HL-60 (cell line): ENCODE results near the gene MEPCE.

Source experiments
- DNase-seq, 2 experiments: peaks; one replicate each; pipeline ENCODE4 v3.0.0-alpha.2; 2010 to 2020; ENCODE audit warnings: low read depth in 1 of 2, low spot score in 1 of 2
- H3K27ac ChIP-seq: fragments of 250-450 bp; sonication (Bioruptor Pico); replicated peaks from 2 replicates; pipeline ENCODE4 v1.5.1; 2020; ENCODE audit warnings: mild to moderate bottlenecking, moderate library complexity
- H3K27me3 ChIP-seq: fragments of 250-450 bp; sonication (Bioruptor Pico); 2 replicates; pipeline ENCODE4 v1.5.1; 2021; ENCODE audit warnings: mild to moderate bottlenecking, moderate library complexity; ENCODE audit not compliant: insufficient read depth, poor library complexity, severe bottlenecking
- H3K4me3 ChIP-seq: replicated peaks from 2 replicates; pipeline ENCODE4 v1.5.1; 2011; ENCODE audit warnings: mild to moderate bottlenecking, control low read depth, low read length; ENCODE audit not compliant: insufficient read depth
- CTCF ChIP-seq: IDR thresholded peaks from one replicate; pipeline ENCODE4 v1.5.1; 2011; ENCODE audit warnings: low read length, control low read depth, inconsistent platforms; ENCODE audit not compliant: insufficient read depth
- GABPA ChIP-seq: IDR thresholded peaks from 2 replicates; pipeline ENCODE4 v1.6.1; 2012; ENCODE audit warnings: low read depth
- POLR2AphosphoS5 ChIP-seq: IDR thresholded peaks from 2 replicates; pipeline ENCODE4 v1.6.1; 2012; ENCODE audit warnings: low read depth
- SPI1 ChIP-seq: IDR thresholded peaks from 2 replicates; pipeline ENCODE4 v1.6.1; 2012; ENCODE audit warnings: low read depth, mild to moderate bottlenecking, borderline replicate concordance
- TF ChIP-seq, protein P1 (sequence below): IDR thresholded peaks from 2 replicates; pipeline ENCODE4 v1.6.1; 2012; ENCODE audit warnings: low read depth; ENCODE audit not compliant: insufficient replicate concordance

MEPCE gene

DNA sequence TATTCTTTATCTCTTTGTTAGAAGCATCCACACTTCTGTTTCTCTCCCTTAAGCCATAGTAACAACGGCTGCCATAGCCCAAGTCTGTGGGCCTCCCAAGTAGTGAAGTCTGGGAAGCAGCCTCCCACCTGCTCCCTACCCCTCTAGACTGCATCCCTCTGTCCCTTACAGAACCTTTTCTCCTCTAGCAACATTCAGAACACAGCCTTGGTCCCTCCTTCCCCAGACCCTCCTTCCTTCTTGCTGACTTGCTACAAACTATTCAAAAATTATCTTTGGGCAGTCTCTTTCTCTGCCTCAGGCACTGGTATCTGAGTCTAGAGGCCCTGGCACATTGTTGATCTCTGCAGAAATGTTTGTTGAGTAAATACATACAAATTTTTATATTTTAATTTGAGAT lies 51.8 kb downstream of the MEPCE start:
- Histone ChIP-seq H3K27ac (no peak overlapping the region), H3K27me3 (peaks cover 5% of the 10 kb centered on the region), H3K4me3 (no peak overlapping the region)
- no peak for TF ChIP-seq SPI1
- TF ChIP-seq, protein P1, sequence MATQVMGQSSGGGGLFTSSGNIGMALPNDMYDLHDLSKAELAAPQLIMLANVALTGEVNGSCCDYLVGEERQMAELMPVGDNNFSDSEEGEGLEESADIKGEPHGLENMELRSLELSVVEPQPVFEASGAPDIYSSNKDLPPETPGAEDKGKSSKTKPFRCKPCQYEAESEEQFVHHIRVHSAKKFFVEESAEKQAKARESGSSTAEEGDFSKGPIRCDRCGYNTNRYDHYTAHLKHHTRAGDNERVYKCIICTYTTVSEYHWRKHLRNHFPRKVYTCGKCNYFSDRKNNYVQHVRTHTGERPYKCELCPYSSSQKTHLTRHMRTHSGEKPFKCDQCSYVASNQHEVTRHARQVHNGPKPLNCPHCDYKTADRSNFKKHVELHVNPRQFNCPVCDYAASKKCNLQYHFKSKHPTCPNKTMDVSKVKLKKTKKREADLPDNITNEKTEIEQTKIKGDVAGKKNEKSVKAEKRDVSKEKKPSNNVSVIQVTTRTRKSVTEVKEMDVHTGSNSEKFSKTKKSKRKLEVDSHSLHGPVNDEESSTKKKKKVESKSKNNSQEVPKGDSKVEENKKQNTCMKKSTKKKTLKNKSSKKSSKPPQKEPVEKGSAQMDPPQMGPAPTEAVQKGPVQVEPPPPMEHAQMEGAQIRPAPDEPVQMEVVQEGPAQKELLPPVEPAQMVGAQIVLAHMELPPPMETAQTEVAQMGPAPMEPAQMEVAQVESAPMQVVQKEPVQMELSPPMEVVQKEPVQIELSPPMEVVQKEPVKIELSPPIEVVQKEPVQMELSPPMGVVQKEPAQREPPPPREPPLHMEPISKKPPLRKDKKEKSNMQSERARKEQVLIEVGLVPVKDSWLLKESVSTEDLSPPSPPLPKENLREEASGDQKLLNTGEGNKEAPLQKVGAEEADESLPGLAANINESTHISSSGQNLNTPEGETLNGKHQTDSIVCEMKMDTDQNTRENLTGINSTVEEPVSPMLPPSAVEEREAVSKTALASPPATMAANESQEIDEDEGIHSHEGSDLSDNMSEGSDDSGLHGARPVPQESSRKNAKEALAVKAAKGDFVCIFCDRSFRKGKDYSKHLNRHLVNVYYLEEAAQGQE: no peak
- no peak for TF ChIP-seq GABPA
- TF ChIP-seq POLR2AphosphoS5: no peak
- TF ChIP-seq CTCF: no peak
- no peak for DNase-seq

DNA sequence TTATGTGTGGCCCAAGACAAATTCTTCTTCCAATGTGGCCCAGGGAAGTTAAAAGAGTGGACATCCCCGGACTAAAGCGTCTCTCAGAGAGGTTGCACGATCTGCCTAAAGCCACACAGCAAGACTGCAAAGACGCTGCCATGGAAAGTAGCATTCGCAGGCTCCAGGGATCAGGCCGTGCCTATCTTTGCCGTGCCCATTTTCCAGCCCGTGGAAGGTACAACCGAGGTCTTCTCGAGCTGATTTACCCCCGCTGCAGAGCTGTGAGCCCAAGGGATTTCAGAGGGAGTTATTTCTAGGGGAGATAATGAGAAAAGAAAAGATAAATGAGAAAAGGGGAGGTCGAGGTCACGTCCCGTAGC lies 53.1 kb downstream of the MEPCE start:
- Histone ChIP-seq H3K27me3 (peaks cover 5% of the 10 kb centered on the region), H3K4me3 (peak overlapping the region; percentile 59), H3K27ac (no peak overlapping the region)
- DNase-seq: no peak
- TF ChIP-seq SPI1 (no peak), POLR2AphosphoS5 (no peak), GABPA (no peak), CTCF (no peak)
- TF ChIP-seq, protein P1: no peak

- H3K27ac ChIP-seq: no peak overlapping the region
- H3K4me3 ChIP-seq: peak overlapping the region; percentile 59
- peaks cover 5% of the 10 kb centered on the region for H3K27me3 ChIP-seq
- TF ChIP-seq GABPA (no peak), CTCF (peak; percentile 34)
- DNase-seq: peak in 1 of 2 experiments; percentile 61
Observed at GRCh38 chr7:100483090-100483721, 53.6 kb downstream of the MEPCE start.
